H9 (cell line): ENCODE data around the gene C19orf47. TPM values are rescaled to one million over a fixed set of nuclear protein-coding genes. Genes with fewer than 3 reads are reported as not detected.

Experiments used
- DNase-seq: peaks from one replicate; pipeline ENCODE4 v3.0.0-alpha.2; 2017
- H2AFZ ChIP-seq: one replicate; pipeline ENCODE4 v1.6.1; 2013; ENCODE audit warnings: mild to moderate bottlenecking, low read length, control low read depth, moderate library complexity
- H2AK5ac ChIP-seq: 2 replicates; pipeline ENCODE4 v1.6.1; 2013; ENCODE audit warnings: low read length, control low read depth, mixed read lengths; ENCODE audit not compliant: insufficient read length
- H2BK120ac ChIP-seq: one replicate; pipeline ENCODE4 v1.6.1; 2013; ENCODE audit warnings: low read depth, mild to moderate bottlenecking, low read length, control low read depth, inconsistent platforms; ENCODE audit not compliant: poor library complexity, severe bottlenecking
- H2BK12ac ChIP-seq: 2 replicates; pipeline ENCODE4 v1.6.1; 2013; ENCODE audit warnings: low read length, control low read depth, mixed read lengths, low read depth; ENCODE audit not compliant: insufficient read length
- H2BK15ac ChIP-seq: 2 replicates; pipeline ENCODE4 v1.6.1; 2013; ENCODE audit warnings: low read depth, low read length, control low read depth
- H2BK20ac ChIP-seq: one replicate; pipeline ENCODE4 v1.6.1; 2013; ENCODE audit warnings: low read depth, mild to moderate bottlenecking, low read length, control low read depth, inconsistent platforms; ENCODE audit not compliant: poor library complexity, severe bottlenecking
- H2BK5ac ChIP-seq: 2 replicates; pipeline ENCODE4 v1.6.1; 2013; ENCODE audit warnings: low read length, control low read depth, mixed read lengths; ENCODE audit not compliant: insufficient read length
- H3K14ac ChIP-seq: 2 replicates; pipeline ENCODE4 v1.6.1; 2013; ENCODE audit warnings: low read length, control low read depth; ENCODE audit not compliant: insufficient read depth
- H3K18ac ChIP-seq: 2 replicates; pipeline ENCODE4 v1.6.1; 2013; ENCODE audit warnings: low read depth, mild to moderate bottlenecking, mixed read lengths, low read length, control low read depth; ENCODE audit not compliant: insufficient read length
- H3K23ac ChIP-seq: 2 replicates; pipeline ENCODE4 v1.6.1; 2013; ENCODE audit warnings: low read length, control low read depth, mixed read lengths, low read depth; ENCODE audit not compliant: insufficient read length
- H3K23me2 ChIP-seq: 2 replicates; pipeline ENCODE4 v1.6.1; 2013; ENCODE audit warnings: low read depth, mild to moderate bottlenecking, mixed read lengths, low read length, control low read depth; ENCODE audit not compliant: insufficient read length, poor library complexity, severe bottlenecking
- H3K27ac ChIP-seq: 2 replicates; pipeline ENCODE4 v1.5.1; 2013; ENCODE audit warnings: low read length, control low read depth, mixed read lengths, low read depth; ENCODE audit not compliant: insufficient read length
- H3K27me3 ChIP-seq: 2 replicates; pipeline ENCODE4 v1.6.1; 2013; ENCODE audit warnings: low read length, control low read depth, inconsistent platforms; ENCODE audit not compliant: insufficient read depth
- H3K4ac ChIP-seq: 2 replicates; pipeline ENCODE4 v1.6.1; 2013; ENCODE audit warnings: low read depth, mild to moderate bottlenecking, control low read depth, inconsistent platforms, low read length, moderate library complexity
- H3K4me1 ChIP-seq: 2 replicates; pipeline ENCODE4 v1.6.1; 2013; ENCODE audit warnings: low read length, control low read depth, inconsistent platforms; ENCODE audit not compliant: insufficient read depth
- H3K4me2 ChIP-seq: 2 replicates; pipeline ENCODE4 v1.6.1; 2013; ENCODE audit warnings: low read length, control low read depth, mixed read lengths; ENCODE audit not compliant: insufficient read length, insufficient read depth
- H3K56ac ChIP-seq: 2 replicates; pipeline ENCODE4 v1.6.1; 2013; ENCODE audit warnings: low read depth, mild to moderate bottlenecking, mixed read lengths, low read length, control low read depth; ENCODE audit not compliant: insufficient read length
- H3K79me1 ChIP-seq: 2 replicates; pipeline ENCODE4 v1.6.1; 2013; ENCODE audit warnings: low read depth, mild to moderate bottlenecking, moderate library complexity, low read length, control low read depth, inconsistent platforms; ENCODE audit not compliant: insufficient read depth, poor library complexity, severe bottlenecking
- H3K79me2 ChIP-seq: 2 replicates; pipeline ENCODE4 v1.6.1; 2013; ENCODE audit warnings: low read length, control low read depth, inconsistent platforms; ENCODE audit not compliant: insufficient read depth
- H3K9ac ChIP-seq: 2 replicates; pipeline ENCODE4 v1.6.1; 2013; ENCODE audit warnings: low read length, control low read depth, mixed read lengths; ENCODE audit not compliant: insufficient read length; ENCODE audit errors: extremely low read depth
- H3K9me3 ChIP-seq: one replicate; pipeline ENCODE4 v1.6.1; 2013; ENCODE audit warnings: low read depth, low read length, inconsistent platforms; ENCODE audit not compliant: control insufficient read depth
- H3T11ph ChIP-seq: one replicate; pipeline ENCODE4 v1.6.1; 2013; ENCODE audit warnings: mild to moderate bottlenecking, low read length, control low read depth, inconsistent platforms
- H4K20me1 ChIP-seq: one replicate; pipeline ENCODE4 v1.6.1; 2013; ENCODE audit not compliant: control insufficient read depth, insufficient read length, insufficient read depth
- H4K5ac ChIP-seq: 2 replicates; pipeline ENCODE4 v1.6.1; 2013; ENCODE audit warnings: low read depth, mild to moderate bottlenecking, mixed read lengths, low read length, control low read depth; ENCODE audit not compliant: insufficient read length
- H4K8ac ChIP-seq: replicated peaks from 2 replicates; pipeline ENCODE4 v1.6.1; 2013; ENCODE audit warnings: low read length, control low read depth, mixed read lengths, low read depth; ENCODE audit not compliant: insufficient read length
- H4K91ac ChIP-seq: 2 replicates; pipeline ENCODE4 v1.6.1; 2013; ENCODE audit warnings: low read depth, mild to moderate bottlenecking, moderate library complexity, mixed read lengths, low read length, control low read depth; ENCODE audit not compliant: insufficient read length
- H3K27ac Mint-ChIP-seq, 3 experiments: 2 replicates in 2 of 3; 3 replicates in 1 of 3; pipeline ENCODE4 v1.8.0; 2020 to 2021; ENCODE audit warnings: mixed read lengths in 3 of 3, mild to moderate bottlenecking in 1 of 3, moderate library complexity in 1 of 3
- H3K27me3 Mint-ChIP-seq: 2 replicates; pipeline ENCODE4 v1.8.0; 2021; ENCODE audit warnings: low read depth, mild to moderate bottlenecking, moderate library complexity, mixed read lengths
- H3K36me3 Mint-ChIP-seq, 3 experiments: 2 replicates in 2 of 3; 3 replicates in 1 of 3; pipeline ENCODE4 v1.8.0; 2020 to 2021; ENCODE audit warnings: low read depth in 3 of 3, mixed read lengths in 3 of 3; ENCODE audit not compliant: insufficient read depth in 1 of 3
- H3K4me1 Mint-ChIP-seq, 2 experiments: 2 replicates each; pipeline ENCODE4 v1.8.0; 2020; ENCODE audit warnings: mixed read lengths in 2 of 2
- H3K4me3 Mint-ChIP-seq, 2 experiments: 2 replicates in 1 of 2; 3 replicates in 1 of 2; pipeline ENCODE4 v1.8.0; 2020 to 2021; ENCODE audit warnings: mild to moderate bottlenecking in 2 of 2, mixed read lengths in 2 of 2, moderate library complexity in 1 of 2
- H3K9me3 Mint-ChIP-seq, 2 experiments: 2 replicates in 1 of 2; 3 replicates in 1 of 2; pipeline ENCODE4 v1.8.0; 2020; ENCODE audit warnings: mild to moderate bottlenecking in 2 of 2, mixed read lengths in 2 of 2, moderate library complexity in 1 of 2
- CTCF ChIP-seq: fragments of 200-600 bp; sonication (generic); conservative IDR thresholded peaks from 3 replicates; pipeline ENCODE4 v1.8.0; 2021; ENCODE audit warnings: antibody characterized with exemption, mild to moderate bottlenecking
- WGBS: extraction: QIAGEN DNeasy Blood & Tissue Kit; methylation state at CpG from one replicate; pipeline ENCODE4 v1.1.7; 2013; ENCODE audit warnings: missing lambda C conversion rate, low lambda C conversion rate, mixed read lengths; ENCODE audit not compliant: insufficient read length; ENCODE audit errors: extremely low coverage; 5-methylcytosine and 5-hydroxymethylcytosine counted together
- total RNA-seq: library from RNA; stranded (reverse); gene quantifications from 2 replicates; pipeline ENCODE4 v1.2.1, GENCODE V29; 2021

Gene C19orf47
- total RNA-seq, 1 experiment from 2014 or later = 19.4 TPM

- Histone ChIP-seq H2BK120ac (no peak overlapping the region), H3K4me1 (no peaks in the 10 kb centered on the region), H3K9me3 (no peaks in the 10 kb centered on the region), H4K91ac (no peak overlapping the region), H3K79me2 (no peaks in the 10 kb centered on the region), H3K14ac (no peak overlapping the region), H2AK5ac (no peak overlapping the region), H4K8ac (no peak overlapping the region), H3K23me2 (no peaks in the 10 kb centered on the region), H3K4ac (no peak overlapping the region), H3K4me2 (no peak overlapping the region), H3K23ac (no peak overlapping the region), H3K27me3 (no peaks in the 10 kb centered on the region), H3K56ac (no peak overlapping the region), H2AFZ (no peak overlapping the region), H4K5ac (no peak overlapping the region), H2BK12ac (no peak overlapping the region), H3K18ac (no peak overlapping the region), H2BK15ac (no peak overlapping the region), H4K20me1 (no peaks in the 10 kb centered on the region), H2BK20ac (no peak overlapping the region), H3T11ph (no peak overlapping the region), H3K79me1 (no peaks in the 10 kb centered on the region), H2BK5ac (no peak overlapping the region), H3K9ac (no peak overlapping the region), H3K27ac (no peak overlapping the region)
- Mint-ChIP-seq H3K4me1 (peaks cover 9 to 13% of the 10 kb centered on the region in 2 experiments), H3K27me3 (peaks cover 2% of the 10 kb centered on the region; the same call in 1 of the 2 replicates), H3K27ac (peak overlapping the region in 1 of 3 experiments; percentile 53; a peak in 1 of 7 replicates), H3K4me3 (no peak overlapping the region), H3K36me3 (no peaks in the 10 kb centered on the region), H3K9me3 (no peaks in the 10 kb centered on the region)
- WGBS = no CpG with 5 or more reads among the region's 6 CpGs
- DNase-seq = no peak
- TF ChIP-seq CTCF = no peak
Observed at GRCh38 chr19:40302224-40303011, 45.8 kb downstream of the C19orf47 start.
